ENCODE results near the gene CPXM2. TPM values are rescaled to one million over a fixed set of nuclear protein-coding genes. Genes with fewer than 3 reads are reported as not detected.

The CPXM2 gene
- total RNA-seq, 3 donors from 2014 or later = 3.1 to 56.1 (median 7.7) TPM

DNA sequence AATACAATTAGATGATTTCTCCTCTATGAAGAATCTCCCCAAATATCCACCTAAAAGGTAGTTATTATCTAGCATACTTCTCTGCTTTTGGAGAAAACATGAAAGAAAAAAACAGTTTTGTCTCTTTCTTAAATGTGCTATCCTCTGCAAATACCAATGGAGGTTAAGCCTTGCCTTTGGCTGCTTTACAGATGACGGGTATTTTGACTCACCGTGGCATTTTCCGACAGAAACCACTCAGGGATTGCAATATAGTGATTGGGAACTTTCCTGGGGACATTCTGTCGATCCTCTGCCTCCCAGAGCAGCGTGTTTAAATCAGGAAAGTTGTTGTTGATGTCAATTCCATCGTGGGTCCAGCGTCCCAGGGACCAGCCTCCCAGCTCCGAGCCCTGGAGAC, 124.8 kb downstream of the CPXM2 start:
- DNase-seq (no peak), ATAC-seq (no peak)
- intact Hi-C loops (cut with DNase I, micrococcal nuclease) = no loop called here
- no peaks in the 10 kb centered on the region for H3K9me3 ChIP-seq
- H3K4me3 ChIP-seq = no peak overlapping the region
- no peaks in the 10 kb centered on the region for H3K36me3 ChIP-seq (ENCODE audit: low read depth)
- H3K4me1 ChIP-seq (ENCODE audit: low read depth) = no peaks in the 10 kb centered on the region
- TF ChIP-seq CTCF (IDR thresholded peaks at IDR 0.05) = no peak

DNA sequence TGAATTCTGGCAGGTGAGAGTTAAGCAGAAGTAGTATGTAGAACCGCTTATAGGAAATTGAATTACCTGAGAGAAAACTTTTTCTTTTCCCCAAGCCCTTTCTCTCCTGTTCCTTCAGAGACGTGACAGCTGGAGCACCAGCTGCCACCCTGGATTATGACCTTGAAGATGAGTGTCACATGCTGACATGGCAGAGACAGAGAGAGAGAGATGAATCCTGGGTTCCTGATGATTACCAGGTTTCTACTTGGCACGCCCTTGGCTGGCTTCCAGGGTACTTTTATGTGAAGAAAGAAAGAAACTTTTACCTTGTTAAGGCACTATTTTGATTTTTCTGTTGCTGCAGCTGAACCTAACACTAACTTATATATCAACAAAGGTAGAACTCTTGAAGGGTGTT, 125.6 kb downstream of the CPXM2 start:
- no peak overlapping the region for H3K4me3 ChIP-seq
- DNase-seq = peak in 2 of 3 donors; percentile 36 to 84
- no peaks in the 10 kb centered on the region for H3K4me1 ChIP-seq (ENCODE audit: low read depth)
- no peak for TF ChIP-seq CTCF (IDR thresholded peaks at IDR 0.05)
- H3K9me3 ChIP-seq = no peaks in the 10 kb centered on the region
- no peaks in the 10 kb centered on the region for H3K36me3 ChIP-seq (ENCODE audit: low read depth)
- intact Hi-C loops (cut with DNase I, micrococcal nuclease) = no loop called here
- ATAC-seq = peak; percentile 67

DNA sequence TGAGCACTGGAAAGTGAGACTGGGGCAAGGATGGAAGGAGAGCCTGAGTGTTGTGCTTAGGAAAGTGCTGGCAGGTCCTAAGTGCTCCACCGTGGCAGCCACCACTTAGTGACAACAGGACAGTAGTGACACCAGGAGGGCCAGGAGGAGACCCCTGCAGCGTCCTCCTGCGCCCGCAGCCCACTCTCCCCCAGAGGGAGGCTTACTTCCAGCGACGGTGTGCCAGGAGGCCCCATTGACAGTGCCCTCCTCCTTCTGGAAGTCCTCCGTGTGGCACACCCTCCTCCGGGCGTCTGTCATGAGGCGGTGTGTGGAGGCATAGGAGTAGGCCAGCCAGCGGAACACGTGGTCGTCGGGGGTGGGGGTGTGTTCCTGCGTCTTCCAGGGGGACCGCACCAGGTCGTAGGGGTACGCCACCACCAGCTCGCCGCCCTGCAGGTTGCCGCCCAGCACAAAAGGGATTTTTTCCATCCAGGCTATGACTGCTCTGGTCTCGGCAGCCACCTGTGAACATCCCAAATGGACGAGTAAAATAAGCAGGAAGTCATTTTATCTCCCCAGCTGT, 129.9 kb downstream of the CPXM2 start:
- Histone ChIP-seq H3K4me3 (no peak overlapping the region), H3K36me3 (ENCODE audit: low read depth) (no peaks in the 10 kb centered on the region), H3K9me3 (no peaks in the 10 kb centered on the region), H3K4me1 (ENCODE audit: low read depth) (peaks cover 4% of the 10 kb centered on the region)
- no peak for DNase-seq
- intact Hi-C loops (cut with DNase I, micrococcal nuclease) = no loop called here
- no peak for ATAC-seq
- TF ChIP-seq CTCF (IDR thresholded peaks at IDR 0.05) = no peak

GRCh38 chr10:123761038-123761428, 130.6 kb downstream of the CPXM2 start:
- DNase-seq = no peak
- no peak for TF ChIP-seq CTCF (IDR thresholded peaks at IDR 0.05)
- Histone ChIP-seq H3K4me1 (ENCODE audit: low read depth) (peaks cover 4% of the 10 kb centered on the region), H3K4me3 (no peak overlapping the region), H3K36me3 (ENCODE audit: low read depth) (no peaks in the 10 kb centered on the region), H3K9me3 (no peaks in the 10 kb centered on the region)
- ATAC-seq = no peak
- intact Hi-C loops (cut with DNase I, micrococcal nuclease) = no loop called here

- Histone ChIP-seq H3K9me3 (no peaks in the 10 kb centered on the region), H3K36me3 (ENCODE audit: low read depth) (no peaks in the 10 kb centered on the region), H3K4me1 (ENCODE audit: low read depth) (peaks cover 4% of the 10 kb centered on the region), H3K4me3 (no peak overlapping the region)
- ATAC-seq = no peak
- TF ChIP-seq CTCF (IDR thresholded peaks at IDR 0.05) = no peak
- intact Hi-C loops (cut with DNase I, micrococcal nuclease) = no loop called here
- no peak for DNase-seq
Measured at GRCh38 chr10:123760356-123761037, 131.1 kb downstream of the CPXM2 start.

Measured in mucosa of descending colon (tissue), 3 donors.